K562 (cell line): Measurements from ENCODE around the gene EPB42. TPM values are rescaled to one million over a fixed set of nuclear protein-coding genes. Genes with fewer than 3 reads are reported as not detected.

Experiments
- CREB3L1 ChIP-seq: fragments of 450-650 bp; IDR thresholded peaks from 2 replicates; pipeline ENCODE4 v1.6.1; 2014; ENCODE audit warnings: low read depth, mild to moderate bottlenecking, moderate library complexity, borderline replicate concordance
- EWSR1 ChIP-seq: fragments of 450-650 bp; IDR thresholded peaks from 2 replicates; pipeline ENCODE4 v1.6.1; 2018; ENCODE audit warnings: borderline replicate concordance, mild to moderate bottlenecking, low read depth, moderate library complexity; ENCODE audit not compliant: partially characterized antibody
- GTF3C2 ChIP-seq: IDR thresholded peaks from 3 replicates; pipeline ENCODE4 v1.6.1; 2011; ENCODE audit warnings: borderline replicate concordance, mild to moderate bottlenecking, moderate library complexity; ENCODE audit not compliant: insufficient read length; ENCODE audit errors: extremely low read depth
- HMGXB4 ChIP-seq: sonication (generic); formaldehyde crosslinking; IDR thresholded peaks from 2 replicates; pipeline ENCODE4 v1.8.1; 2023; ENCODE audit warnings: mild to moderate bottlenecking, missing genetic modification reagents
- MCM3 ChIP-seq: fragments of 450-650 bp; IDR thresholded peaks from 2 replicates; pipeline ENCODE4 v1.6.1; 2016
- MEIS2 ChIP-seq: fragments of 450-650 bp; IDR thresholded peaks from 2 replicates; pipeline ENCODE4 v1.6.1; 2014; ENCODE audit warnings: mild to moderate bottlenecking; ENCODE audit not compliant: partially characterized antibody
- MTA3 ChIP-seq: fragments of 450-650 bp; formaldehyde crosslinking; IDR thresholded peaks from 2 replicates; pipeline ENCODE4 v1.6.1; 2017; ENCODE audit warnings: mild to moderate bottlenecking, borderline replicate concordance
- RBFOX2 ChIP-seq: fragments of 200-400 bp; formaldehyde crosslinking; IDR thresholded peaks from 2 replicates; pipeline ENCODE4 v1.6.1; 2017; ENCODE audit warnings: low read depth, mild to moderate bottlenecking, low read length, moderate library complexity
- RBM14 ChIP-seq: fragments of 200-400 bp; formaldehyde crosslinking; IDR thresholded peaks from 2 replicates; pipeline ENCODE4 v1.6.1; 2018; ENCODE audit warnings: low read depth, mild to moderate bottlenecking, low read length, moderate library complexity, borderline replicate concordance; ENCODE audit not compliant: insufficient read depth
- SAP30 ChIP-seq: fragments of 200-600 bp; sonication (generic); IDR thresholded peaks from 2 replicates; pipeline ENCODE4 v1.6.1; 2012; ENCODE audit warnings: borderline replicate concordance, low read depth, mild to moderate bottlenecking, moderate library complexity, low read length, control low read depth, inconsistent platforms; ENCODE audit not compliant: insufficient read depth, poor library complexity, severe bottlenecking
- TFAP4 ChIP-seq: sonication (generic); formaldehyde crosslinking; IDR thresholded peaks from 2 replicates; pipeline ENCODE4 v1.8.0; 2022; ENCODE audit warnings: missing genetic modification reagents, mild to moderate bottlenecking, moderate library complexity, borderline replicate concordance
- ZBTB33 ChIP-seq: sonication (generic); formaldehyde crosslinking; IDR thresholded peaks from 2 replicates; pipeline ENCODE4 v1.8.1; 2023; ENCODE audit warnings: mild to moderate bottlenecking, missing genetic modification reagents
- ZBTB7A ChIP-seq: IDR thresholded peaks from 2 replicates; pipeline ENCODE4 v1.6.1; 2011; ENCODE audit warnings: low read depth, mild to moderate bottlenecking, low read length, moderate library complexity, borderline replicate concordance; ENCODE audit not compliant: control insufficient read depth
- ZSCAN32 ChIP-seq: fragments of 450-650 bp; formaldehyde crosslinking; IDR thresholded peaks from 2 replicates; pipeline ENCODE4 v1.4.0; 2020; ENCODE audit warnings: mild to moderate bottlenecking, moderate library complexity
- polyA plus RNA-seq, 8 experiments: library from polyadenylated mRNA; depleted of rRNA in 4 of 8; stranded (reverse) in 5 of 8; unstranded in 3 of 8; fragments of >200 nt; fragmentation: Nextera tagmentation in 2 of 8; fragmentation: Illumina TruSeq in 1 of 8; extraction: Ambion mirVana in 2 of 8; extraction: Trizol in 1 of 8; gene quantifications; 2 replicates each; pipeline versions ENCODE4 v1.2.1 to v1.2.3, GENCODE V29; 2011 to 2014; ENCODE audit warnings: inconsistent platforms in 1 of 8, missing spikeins in 1 of 8
- total RNA-seq, 7 experiments: library from RNA; depleted of rRNA in 6 of 7; stranded (reverse); fragments of >200 nt in 6 of 7; fragmentation: Illumina TruSeq in 2 of 7; extraction: Trizol in 2 of 7; gene quantifications; 2 replicates each; pipeline versions ENCODE4 v1.2.1 to v1.2.3, GENCODE V29; 2011 to 2021; ENCODE audit warnings: low replicate concordance in 1 of 7

The EPB42 gene
- total and polyA plus RNA-seq, 9 of the 15 experiments (the other 6 are each of a cell fraction or from before 2014, with no cell fraction given) = 0.38 to 2.3 (median 1.4) TPM

GRCh38 chr15:43185157-43186002 is 35.4 kb downstream of the EPB42 start, which contains the start of gene CCNDBP1 (continued):
- TF ChIP-seq ZBTB7A = peak; percentile 87; the same call in 1 of the 2 replicates
- peak; percentile 84 for TF ChIP-seq TFAP4 (CRISPR knock-in tag)
- no peak for TF ChIP-seq EWSR1
- TF ChIP-seq SAP30 = peak; percentile 82
- TF ChIP-seq ZSCAN32 (CRISPR knock-in tag) = no peak
- peak; percentile 69 for TF ChIP-seq MEIS2
- TF ChIP-seq GTF3C2 = no peak
- TF ChIP-seq MCM3 = no peak
- peak; percentile 97 for TF ChIP-seq RBFOX2
- peak; percentile 64 for TF ChIP-seq ZBTB33 (CRISPR knock-in tag)
- TF ChIP-seq MTA3 = no peak
- TF ChIP-seq CREB3L1 = peak; percentile 72; the same call in 1 of the 2 replicates
- no peak for TF ChIP-seq HMGXB4 (CRISPR knock-in tag)
- TF ChIP-seq RBM14 = no peak
